ENCODE results near the gene EEIG2. TPM values are rescaled to one million over a fixed set of nuclear protein-coding genes. Genes with fewer than 3 reads are reported as not detected.

Gene EEIG2
- polyA plus RNA-seq, 2 donors, result 1.3 to 1.6 TPM

GRCh38 chr1:108609483-108610049, 49.7 kb downstream of the EEIG2 start:
- Histone ChIP-seq H3K27me3 (ENCODE audit: control insufficient read depth in 1 of 2, insufficient read depth in 2 of 2, low read length in 2 of 2) (no peaks in the 10 kb centered on the region), H3K27ac (ENCODE audit: low read depth in 2 of 2, low read length in 1 of 2) (no peak overlapping the region), H3K36me3 (ENCODE audit: control insufficient read depth in 2 of 2, insufficient read depth in 2 of 2, low read length in 1 of 2) (no peaks in the 10 kb centered on the region), H3K4me3 (ENCODE audit: low read depth in 1 of 2, low read length in 2 of 2) (no peak overlapping the region), H3K4me1 (ENCODE audit: control insufficient read depth in 2 of 2, insufficient read depth in 2 of 2, low read length in 1 of 2) (no peaks in the 10 kb centered on the region), H3K9me3 (ENCODE audit: control insufficient read depth in 2 of 2, insufficient read depth in 1 of 2, low read depth in 1 of 2, low read length in 1 of 2) (no peaks in the 10 kb centered on the region)
- WGBS, 2 donors, result 64 to 70% methylated on average over 11 of the region's 11 CpGs

Other genes with a start within 250 kb of the EEIG2 start
- not detected for gene NBPF6, start 109.8 kb upstream of the EEIG2 start, polyA plus RNA-seq
- 1 to 10 TPM; 1.7 to 2.6 TPM for gene HENMT1, start 101.0 kb downstream of the EEIG2 start, polyA plus RNA-seq
- 10 to 100 TPM; 19.2 to 31.2 TPM for gene PRPF38B, start 132.2 kb downstream of the EEIG2 start, polyA plus RNA-seq
- gene FNDC7, start 152.8 kb downstream of the EEIG2 start, polyA plus RNA-seq, result not detected
- 10 to 100 TPM; 26.1 to 37.5 TPM for gene STXBP3, start 186.6 kb downstream of the EEIG2 start, polyA plus RNA-seq

Measured in esophagus (tissue), 2 donors.